ENCODE data around the gene TNFSF9. TPM values are rescaled to one million over a fixed set of nuclear protein-coding genes. Genes with fewer than 3 reads are reported as not detected.

Gene TNFSF9
- total RNA-seq, 1 donor from 2014 or later, result 7.4 TPM

GRCh38 chr19:6484831-6485230 lies 46.0 kb upstream of the TNFSF9 start:
- intact Hi-C loops (cut with DNase I), result no loop called here
- Histone ChIP-seq H3K27ac (no peak overlapping the region), H3K4me3 (no peak overlapping the region), H3K36me3 (no peaks in the 10 kb centered on the region), H3K27me3 (no peaks in the 10 kb centered on the region), H3K9me3 (no peaks in the 10 kb centered on the region), H3K4me1 (peaks cover 4% of the 10 kb centered on the region)
- no peak for ATAC-seq
- TF ChIP-seq CTCF (IDR thresholded peaks at IDR 0.05), result no peak
- no peak for DNase-seq

- H3K27me3 ChIP-seq, result no peaks in the 10 kb centered on the region
- H3K36me3 ChIP-seq, result no peaks in the 10 kb centered on the region
- no peak for DNase-seq
- intact Hi-C loops (cut with DNase I), result no loop called here
- no peak for ATAC-seq
- TF ChIP-seq CTCF (IDR thresholded peaks at IDR 0.05), result no peak
- no peaks in the 10 kb centered on the region for H3K4me1 ChIP-seq
- no peak overlapping the region for H3K4me3 ChIP-seq
- H3K27ac ChIP-seq, result no peak overlapping the region
- H3K9me3 ChIP-seq, result no peaks in the 10 kb centered on the region
Observed at GRCh38 chr19:6489278-6490061, 41.4 kb upstream of the TNFSF9 start.

GRCh38 chr19:6490134-6490533 lies 40.7 kb upstream of the TNFSF9 start:
- no peaks in the 10 kb centered on the region for H3K4me1 ChIP-seq
- no peak for DNase-seq
- no peak overlapping the region for H3K4me3 ChIP-seq
- H3K36me3 ChIP-seq, result no peaks in the 10 kb centered on the region
- no peaks in the 10 kb centered on the region for H3K9me3 ChIP-seq
- TF ChIP-seq CTCF (IDR thresholded peaks at IDR 0.05), result no peak
- no peak for ATAC-seq
- no peaks in the 10 kb centered on the region for H3K27me3 ChIP-seq
- intact Hi-C loops (cut with DNase I), result no loop called here
- H3K27ac ChIP-seq, result no peak overlapping the region

- DNase-seq (no peak), ATAC-seq (no peak)
- intact Hi-C loops (cut with DNase I), result no loop called here
- no peak for TF ChIP-seq CTCF (IDR thresholded peaks at IDR 0.05)
- Histone ChIP-seq H3K27me3 (no peaks in the 10 kb centered on the region), H3K4me3 (no peak overlapping the region), H3K4me1 (no peaks in the 10 kb centered on the region), H3K9me3 (no peaks in the 10 kb centered on the region), H3K36me3 (no peaks in the 10 kb centered on the region), H3K27ac (no peak overlapping the region)
Observed at GRCh38 chr19:6491802-6492592, 38.8 kb upstream of the TNFSF9 start.

- Histone ChIP-seq H3K4me1 (no peaks in the 10 kb centered on the region), H3K36me3 (no peaks in the 10 kb centered on the region), H3K27me3 (no peaks in the 10 kb centered on the region), H3K9me3 (no peaks in the 10 kb centered on the region), H3K27ac (no peak overlapping the region), H3K4me3 (no peak overlapping the region)
- no peak for DNase-seq
- no peak for TF ChIP-seq CTCF (IDR thresholded peaks at IDR 0.05)
- no peak for ATAC-seq
- intact Hi-C loops (cut with DNase I), result no loop called here
Observed at GRCh38 chr19:6494438-6495036, 36.3 kb upstream of the TNFSF9 start.

Data from upper lobe of right lung (tissue), 1 donor.